ENCODE data around the gene KCNH1.

DNA sequence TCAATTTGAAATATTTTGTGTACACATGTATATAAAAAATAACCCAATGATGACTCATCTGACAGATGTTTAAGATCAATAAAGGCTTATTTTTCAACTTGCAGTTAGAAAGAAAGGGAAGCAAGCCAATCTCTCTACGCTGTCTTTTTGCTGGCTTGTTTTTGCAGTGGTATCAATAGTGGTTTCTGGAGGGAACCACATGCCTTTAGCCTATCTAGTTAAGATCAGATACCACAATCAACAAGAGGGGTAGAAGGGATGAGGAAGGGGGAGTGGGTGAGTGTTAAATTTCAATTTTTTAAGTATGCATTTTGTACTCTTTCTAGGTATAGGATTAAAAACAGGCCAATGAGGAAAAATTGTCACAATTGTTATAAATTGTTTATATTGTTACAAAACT lies 276.2 kb downstream of the KCNH1 start:
- TF ChIP-seq NFIC (IDR thresholded peaks at IDR 0.05), result no peak
- no peak for TF ChIP-seq EP300 (IDR thresholded peaks at IDR 0.05; ENCODE audit: borderline replicate concordance)
- TF ChIP-seq, protein P1, sequence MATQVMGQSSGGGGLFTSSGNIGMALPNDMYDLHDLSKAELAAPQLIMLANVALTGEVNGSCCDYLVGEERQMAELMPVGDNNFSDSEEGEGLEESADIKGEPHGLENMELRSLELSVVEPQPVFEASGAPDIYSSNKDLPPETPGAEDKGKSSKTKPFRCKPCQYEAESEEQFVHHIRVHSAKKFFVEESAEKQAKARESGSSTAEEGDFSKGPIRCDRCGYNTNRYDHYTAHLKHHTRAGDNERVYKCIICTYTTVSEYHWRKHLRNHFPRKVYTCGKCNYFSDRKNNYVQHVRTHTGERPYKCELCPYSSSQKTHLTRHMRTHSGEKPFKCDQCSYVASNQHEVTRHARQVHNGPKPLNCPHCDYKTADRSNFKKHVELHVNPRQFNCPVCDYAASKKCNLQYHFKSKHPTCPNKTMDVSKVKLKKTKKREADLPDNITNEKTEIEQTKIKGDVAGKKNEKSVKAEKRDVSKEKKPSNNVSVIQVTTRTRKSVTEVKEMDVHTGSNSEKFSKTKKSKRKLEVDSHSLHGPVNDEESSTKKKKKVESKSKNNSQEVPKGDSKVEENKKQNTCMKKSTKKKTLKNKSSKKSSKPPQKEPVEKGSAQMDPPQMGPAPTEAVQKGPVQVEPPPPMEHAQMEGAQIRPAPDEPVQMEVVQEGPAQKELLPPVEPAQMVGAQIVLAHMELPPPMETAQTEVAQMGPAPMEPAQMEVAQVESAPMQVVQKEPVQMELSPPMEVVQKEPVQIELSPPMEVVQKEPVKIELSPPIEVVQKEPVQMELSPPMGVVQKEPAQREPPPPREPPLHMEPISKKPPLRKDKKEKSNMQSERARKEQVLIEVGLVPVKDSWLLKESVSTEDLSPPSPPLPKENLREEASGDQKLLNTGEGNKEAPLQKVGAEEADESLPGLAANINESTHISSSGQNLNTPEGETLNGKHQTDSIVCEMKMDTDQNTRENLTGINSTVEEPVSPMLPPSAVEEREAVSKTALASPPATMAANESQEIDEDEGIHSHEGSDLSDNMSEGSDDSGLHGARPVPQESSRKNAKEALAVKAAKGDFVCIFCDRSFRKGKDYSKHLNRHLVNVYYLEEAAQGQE (IDR thresholded peaks at IDR 0.05; ENCODE audit: low read depth), result no peak
- TF ChIP-seq, protein P2, sequence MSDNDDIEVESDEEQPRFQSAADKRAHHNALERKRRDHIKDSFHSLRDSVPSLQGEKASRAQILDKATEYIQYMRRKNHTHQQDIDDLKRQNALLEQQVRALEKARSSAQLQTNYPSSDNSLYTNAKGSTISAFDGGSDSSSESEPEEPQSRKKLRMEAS (IDR thresholded peaks at IDR 0.05), result no peak
- TF ChIP-seq FOXM1 (IDR thresholded peaks at IDR 0.05; ENCODE audit: borderline replicate concordance, low read depth), result no peak
- no peak for TF ChIP-seq YY1 (IDR thresholded peaks at IDR 0.05; ENCODE audit: low read depth)
- TF ChIP-seq EGR1 (IDR thresholded peaks at IDR 0.05), result no peak
- no peak for TF ChIP-seq TAF1 (IDR thresholded peaks at IDR 0.05; ENCODE audit: low read depth)
- no peak for TF ChIP-seq ZBTB7A (IDR thresholded peaks at IDR 0.05; ENCODE audit: low read depth)
- no peak for TF ChIP-seq RAD21 (IDR thresholded peaks at IDR 0.05; ENCODE audit: low read depth)
- no peak for TF ChIP-seq TEAD4 (IDR thresholded peaks at IDR 0.05)
- TF ChIP-seq CREB1 (IDR thresholded peaks at IDR 0.05; ENCODE audit: low read depth), result no peak
